PFSK-1 (cell line): Measurements from ENCODE around the gene GAS6.

Experiments
- FOXP2 ChIP-seq: optimal IDR thresholded peaks from 2 replicates; pipeline ENCODE3; 2011; ENCODE audit warnings: borderline replicate concordance, control low read depth, inconsistent platforms; ENCODE audit not compliant: insufficient read depth; ENCODE audit errors: extremely low read length, extremely low read depth
- POLR2AphosphoS5 ChIP-seq: IDR thresholded peaks from 2 replicates; pipeline ENCODE4 v1.6.1; 2012; ENCODE audit warnings: low read depth, mild to moderate bottlenecking, control low read depth, low read length, moderate library complexity
- SIN3A ChIP-seq: IDR thresholded peaks from 2 replicates; pipeline ENCODE4 v1.6.1; 2012; ENCODE audit warnings: mild to moderate bottlenecking, low read length, moderate library complexity, borderline replicate concordance; ENCODE audit not compliant: insufficient read depth
- TAF1 ChIP-seq: IDR thresholded peaks from 2 replicates; pipeline ENCODE4 v1.6.1; 2012; ENCODE audit warnings: low read length, control low read depth, borderline replicate concordance; ENCODE audit not compliant: insufficient read depth
- TF ChIP-seq, protein P1 (sequence below), 2 experiments: IDR thresholded peaks; 2 replicates each; pipeline versions ENCODE4 v1.6.1 to v1.8.0; 2011 to 2012; ENCODE audit warnings: low read depth in 2 of 2, low read length in 2 of 2, control low read depth in 1 of 2, inconsistent platforms in 1 of 2, mild to moderate bottlenecking in 1 of 2, moderate library complexity in 1 of 2; ENCODE audit not compliant: insufficient read depth in 1 of 2

Gene GAS6

DNA sequence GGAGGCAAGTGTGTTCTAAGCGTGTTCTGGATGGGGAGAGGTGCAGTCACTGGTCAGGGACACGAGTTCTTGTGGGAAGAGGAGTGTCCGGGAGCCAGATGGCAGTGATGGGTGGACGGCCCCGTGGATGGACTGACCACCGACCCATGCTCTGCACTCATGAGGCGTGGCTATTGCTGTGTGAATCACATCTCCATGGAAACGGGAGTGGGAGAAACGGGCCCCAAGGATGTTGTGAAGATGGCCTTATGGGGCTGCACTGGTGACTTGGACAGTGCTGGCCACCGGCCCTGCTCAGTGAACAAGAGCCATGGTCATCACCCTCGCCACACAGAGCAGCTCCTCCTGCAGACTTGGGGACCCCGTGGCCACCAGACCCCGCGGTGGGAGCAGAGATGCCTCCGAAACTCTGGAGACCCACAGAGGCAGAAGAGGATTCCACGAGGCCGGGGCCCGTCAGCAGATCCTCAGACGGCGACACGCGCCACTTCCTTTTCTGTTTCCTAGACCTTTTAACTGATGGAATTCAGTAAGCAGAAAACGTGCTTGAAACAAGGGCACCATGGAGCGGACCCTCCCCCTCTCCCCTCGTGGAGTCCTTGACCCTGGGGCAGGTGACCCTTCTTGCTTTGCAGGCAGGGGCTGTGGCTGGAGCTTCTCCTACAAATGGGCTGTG is 47.5 kb downstream of the GAS6 start:
- no peak for TF ChIP-seq FOXP2
- no peak for TF ChIP-seq POLR2AphosphoS5
- no peak for TF ChIP-seq SIN3A
- TF ChIP-seq, protein P1, sequence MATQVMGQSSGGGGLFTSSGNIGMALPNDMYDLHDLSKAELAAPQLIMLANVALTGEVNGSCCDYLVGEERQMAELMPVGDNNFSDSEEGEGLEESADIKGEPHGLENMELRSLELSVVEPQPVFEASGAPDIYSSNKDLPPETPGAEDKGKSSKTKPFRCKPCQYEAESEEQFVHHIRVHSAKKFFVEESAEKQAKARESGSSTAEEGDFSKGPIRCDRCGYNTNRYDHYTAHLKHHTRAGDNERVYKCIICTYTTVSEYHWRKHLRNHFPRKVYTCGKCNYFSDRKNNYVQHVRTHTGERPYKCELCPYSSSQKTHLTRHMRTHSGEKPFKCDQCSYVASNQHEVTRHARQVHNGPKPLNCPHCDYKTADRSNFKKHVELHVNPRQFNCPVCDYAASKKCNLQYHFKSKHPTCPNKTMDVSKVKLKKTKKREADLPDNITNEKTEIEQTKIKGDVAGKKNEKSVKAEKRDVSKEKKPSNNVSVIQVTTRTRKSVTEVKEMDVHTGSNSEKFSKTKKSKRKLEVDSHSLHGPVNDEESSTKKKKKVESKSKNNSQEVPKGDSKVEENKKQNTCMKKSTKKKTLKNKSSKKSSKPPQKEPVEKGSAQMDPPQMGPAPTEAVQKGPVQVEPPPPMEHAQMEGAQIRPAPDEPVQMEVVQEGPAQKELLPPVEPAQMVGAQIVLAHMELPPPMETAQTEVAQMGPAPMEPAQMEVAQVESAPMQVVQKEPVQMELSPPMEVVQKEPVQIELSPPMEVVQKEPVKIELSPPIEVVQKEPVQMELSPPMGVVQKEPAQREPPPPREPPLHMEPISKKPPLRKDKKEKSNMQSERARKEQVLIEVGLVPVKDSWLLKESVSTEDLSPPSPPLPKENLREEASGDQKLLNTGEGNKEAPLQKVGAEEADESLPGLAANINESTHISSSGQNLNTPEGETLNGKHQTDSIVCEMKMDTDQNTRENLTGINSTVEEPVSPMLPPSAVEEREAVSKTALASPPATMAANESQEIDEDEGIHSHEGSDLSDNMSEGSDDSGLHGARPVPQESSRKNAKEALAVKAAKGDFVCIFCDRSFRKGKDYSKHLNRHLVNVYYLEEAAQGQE (IDR thresholded peaks at IDR 0.05; ENCODE audit: insufficient read depth in 1 of 2, low read depth in 2 of 2, low read length in 2 of 2): no peak
- TF ChIP-seq TAF1: no peak

DNA sequence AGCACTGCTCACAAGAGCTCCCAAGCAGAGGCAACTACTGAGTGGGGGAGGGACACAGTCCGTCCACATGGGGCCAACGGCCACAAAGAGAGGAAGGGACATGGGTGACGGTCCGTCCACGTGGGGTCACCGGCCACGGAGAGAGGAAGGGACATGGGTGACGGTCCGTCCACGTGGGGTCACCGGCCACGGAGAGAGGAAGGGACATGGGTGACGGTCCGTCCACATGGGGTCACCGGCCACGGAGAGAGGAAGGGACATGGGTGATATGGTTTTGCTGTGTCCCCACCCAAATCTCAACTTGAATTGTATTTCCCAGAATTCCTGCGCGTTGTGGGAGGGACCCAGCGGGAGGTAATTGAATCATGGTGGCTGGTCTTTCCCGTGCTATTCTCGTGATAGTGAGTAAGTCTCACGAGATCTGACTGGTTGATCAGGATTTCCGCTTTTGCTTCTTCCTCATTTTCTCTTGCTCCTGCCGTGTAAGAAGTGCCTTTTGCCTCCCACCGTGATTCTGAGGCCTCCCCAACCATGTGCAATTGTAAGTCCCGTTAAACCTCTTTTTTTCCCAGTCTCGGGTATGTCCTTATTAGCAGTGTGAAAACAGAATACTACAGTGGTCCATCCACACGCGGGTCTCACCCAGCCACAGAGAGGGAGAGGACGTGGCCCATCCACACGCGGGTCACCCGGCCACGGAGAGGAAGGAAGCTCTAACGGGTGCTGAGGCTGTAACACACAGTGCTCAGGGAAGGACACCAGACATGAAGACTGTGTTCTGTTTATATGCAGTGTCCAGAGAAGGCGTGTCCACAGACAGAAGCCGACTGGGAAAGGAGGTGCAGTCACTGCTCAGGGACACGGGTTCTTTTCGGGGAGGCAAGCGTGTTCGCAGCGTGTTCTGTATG is 48.5 kb downstream of the GAS6 start:
- no peak for TF ChIP-seq SIN3A
- TF ChIP-seq TAF1: no peak
- TF ChIP-seq POLR2AphosphoS5: no peak
- TF ChIP-seq FOXP2: no peak
- TF ChIP-seq, protein P1 (IDR thresholded peaks at IDR 0.05; ENCODE audit: insufficient read depth in 1 of 2, low read depth in 2 of 2, low read length in 2 of 2): no peak

DNA sequence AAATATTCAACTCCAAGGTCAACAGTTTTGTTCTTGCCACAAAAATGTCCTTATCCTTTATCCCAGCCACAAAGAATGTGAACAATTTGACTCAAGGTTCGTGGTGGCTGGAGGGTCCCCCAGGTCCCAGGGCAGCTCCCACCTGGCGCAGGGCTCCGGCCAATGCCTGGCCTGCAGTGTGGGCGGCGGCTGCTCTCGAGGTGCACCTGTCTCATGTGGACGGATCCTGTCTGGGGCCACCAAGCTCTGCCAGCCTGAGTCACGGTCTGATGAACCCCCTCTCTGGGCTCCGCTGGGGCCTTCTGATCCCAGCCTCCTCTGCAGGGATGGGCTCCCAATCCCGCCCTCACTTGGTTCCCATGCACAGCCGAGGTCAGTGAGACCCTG is 49.4 kb downstream of the GAS6 start:
- no peak for TF ChIP-seq POLR2AphosphoS5
- no peak for TF ChIP-seq FOXP2
- no peak for TF ChIP-seq SIN3A
- TF ChIP-seq, protein P1 (IDR thresholded peaks at IDR 0.05; ENCODE audit: insufficient read depth in 1 of 2, low read depth in 2 of 2, low read length in 2 of 2): no peak
- no peak for TF ChIP-seq TAF1

DNA sequence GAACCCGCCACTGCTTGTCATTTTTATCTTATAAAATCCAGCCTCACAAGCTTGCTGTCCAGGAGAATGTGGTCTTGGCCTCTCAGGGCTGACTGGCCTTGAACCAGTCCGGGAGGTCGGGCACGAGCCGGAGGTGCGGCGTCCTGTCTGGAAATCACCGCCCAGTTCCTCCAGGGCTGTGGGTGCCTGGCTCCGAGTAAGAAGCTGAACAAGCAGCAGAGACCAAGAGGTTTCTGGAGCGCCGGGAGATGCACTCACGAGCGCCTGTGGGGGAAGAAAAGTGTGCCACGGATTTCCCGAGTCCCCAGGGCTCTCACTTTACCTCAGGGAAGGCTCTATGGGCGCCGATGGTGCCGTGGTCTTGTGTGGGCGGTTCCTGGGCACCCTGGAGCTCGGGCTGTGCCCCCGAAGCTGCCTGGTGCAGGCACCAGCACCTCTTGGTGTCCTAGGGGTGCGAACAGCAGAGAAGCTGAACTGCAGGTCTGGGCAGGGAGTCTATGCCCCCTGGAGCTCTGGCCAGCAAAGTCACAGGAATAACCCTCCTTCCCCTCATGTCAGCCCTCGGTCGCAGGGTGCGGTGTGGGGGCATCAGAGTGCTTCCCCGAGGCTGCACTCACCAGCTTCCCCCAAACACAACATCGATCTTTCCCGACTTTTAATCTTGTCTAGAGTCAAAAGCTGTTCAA is 50.0 kb downstream of the GAS6 start:
- no peak for TF ChIP-seq FOXP2
- no peak for TF ChIP-seq POLR2AphosphoS5
- TF ChIP-seq, protein P1 (IDR thresholded peaks at IDR 0.05; ENCODE audit: insufficient read depth in 1 of 2, low read depth in 2 of 2, low read length in 2 of 2): no peak
- no peak for TF ChIP-seq TAF1
- no peak for TF ChIP-seq SIN3A
